ENCODE measurements around the gene SST. TPM values are rescaled to one million over a fixed set of nuclear protein-coding genes. Genes with fewer than 3 reads are reported as not detected.

SST gene
- total and polyA plus RNA-seq, 2 of the 8 experiments (the other 6 are each of a cell fraction or from before 2014, with no cell fraction given) = 0.50 TPM; not detected in 1

DNA sequence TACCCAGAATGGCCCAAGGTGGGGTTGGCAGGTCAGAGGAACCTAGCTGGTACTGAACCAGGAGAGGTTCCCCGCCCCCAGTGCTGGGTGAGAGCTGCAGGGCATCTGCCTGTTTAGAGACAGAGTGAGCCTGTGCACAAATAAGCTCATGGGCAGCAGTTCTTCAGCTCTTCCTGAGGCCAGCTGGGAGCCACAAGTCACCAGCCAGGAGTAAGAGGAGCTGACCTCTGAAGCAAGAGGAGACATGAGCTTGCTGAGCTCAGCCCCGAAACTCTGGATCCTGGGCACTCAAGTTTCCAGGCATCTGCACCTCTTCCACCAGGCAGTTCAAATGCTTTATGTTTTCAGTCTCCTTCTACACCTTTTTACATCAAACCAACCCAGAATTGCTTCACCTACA lies 30.1 kb upstream of the SST start:
- H2BK5ac ChIP-seq (ENCODE audit: low read depth, low read length) = no peak overlapping the region
- no peak overlapping the region for H3K18ac ChIP-seq (ENCODE audit: extremely low read depth, low read length)
- no peaks in the 10 kb centered on the region for H3K79me1 ChIP-seq (ENCODE audit: low read depth, low read length)
- no peak overlapping the region for H2BK15ac ChIP-seq (ENCODE audit: low read length)
- H2BK12ac ChIP-seq (ENCODE audit: low read depth, low read length) = no peak overlapping the region
- H4K91ac ChIP-seq (replicated peaks; ENCODE audit: insufficient read length, low read length) = no peak overlapping the region
- POLR2A ChIA-PET (ENCODE audit: partially characterized antibody) = no interaction called here
- no peak overlapping the region for H3K4me2 ChIP-seq (ENCODE audit: insufficient read depth in 1 of 2, low read depth in 2 of 2, low read length in 2 of 2)
- no peak overlapping the region for H2AK5ac ChIP-seq (ENCODE audit: low read depth, low read length)
- no peaks in the 10 kb centered on the region for H3K79me2 ChIP-seq (ENCODE audit: control insufficient read depth in 1 of 2, insufficient read depth in 2 of 2, low read length in 2 of 2)
- no peak overlapping the region for H3K4ac ChIP-seq (replicated peaks; ENCODE audit: insufficient read length, low read depth, low read length)
- no peak overlapping the region for H3K4me3 ChIP-seq (ENCODE audit: extremely low read depth in 1 of 4, insufficient read depth in 2 of 4, low read depth in 3 of 4, low read length in 4 of 4)
- no peak overlapping the region for H2BK120ac ChIP-seq (replicated peaks; ENCODE audit: low read depth, low read length)
- CTCF ChIA-PET (ENCODE audit: partially characterized antibody) = interaction anchor here (0.9 to 23.0 kb wide), 9 partner anchors 8 to 380 kb away, joined by 3 to 280 read pairs (median 6); no protein-coding TSS in a partner anchor
- H3K27ac ChIP-seq (ENCODE audit: low read depth, low read length) = no peak overlapping the region
- no peaks in the 10 kb centered on the region for H3K27me3 ChIP-seq (replicated peaks in 1 of 4; ENCODE audit: control insufficient read depth in 3 of 4, extremely low read depth in 1 of 4, insufficient read depth in 3 of 4, low read length in 3 of 4)
- 90% methylated on average over 2 of the region's 2 CpGs; no CpG with 5 or more reads in 1 of the 2 experiments for WGBS, 2 experiments (ENCODE audit: extremely low coverage in 1 of 2, insufficient coverage in 1 of 2, insufficient read length in 1 of 2, insufficient replicate concordance in 2 of 2, low coverage in 1 of 2, low lambda C conversion rate in 2 of 2, missing lambda C conversion rate in 1 of 2)
- H3K9ac ChIP-seq (replicated peaks in 1 of 4; ENCODE audit: extremely low read depth in 1 of 4, low read depth in 3 of 4, low read length in 3 of 4) = no peak overlapping the region
- no peaks in the 10 kb centered on the region for H3K36me3 ChIP-seq (ENCODE audit: control insufficient read depth in 2 of 4, insufficient read depth in 4 of 4, low read length in 3 of 4)
- DNase-seq (ENCODE audit: low read depth in 1 of 2, low spot score in 2 of 2) = no peak
- H3K14ac ChIP-seq (ENCODE audit: insufficient read length) = no peak overlapping the region
- H2BK20ac ChIP-seq (ENCODE audit: low read length) = no peak overlapping the region
- FAIRE-seq = no peak
- H3K4me1 ChIP-seq (replicated peaks in 1 of 4; ENCODE audit: control insufficient read depth in 3 of 4, insufficient read depth in 4 of 4, low read length in 3 of 4) = no peaks in the 10 kb centered on the region
- no peak overlapping the region for H2AFZ ChIP-seq (ENCODE audit: low read length)
- H3K56ac ChIP-seq (replicated peaks; ENCODE audit: insufficient read length, low read depth, low read length) = no peak overlapping the region
- no peaks in the 10 kb centered on the region for H4K20me1 ChIP-seq (replicated peaks in 1 of 2; ENCODE audit: control insufficient read depth in 1 of 2, insufficient read depth in 2 of 2, low read length in 2 of 2)
- no peaks in the 10 kb centered on the region for H3K23me2 ChIP-seq (ENCODE audit: low read depth, low read length)
- H3K23ac ChIP-seq (ENCODE audit: insufficient read length) = no peak overlapping the region
- H3K9me3 ChIP-seq (ENCODE audit: insufficient read depth in 2 of 2, low read depth in 1 of 2, low read length in 1 of 2) = no peaks in the 10 kb centered on the region
- H4K5ac ChIP-seq (ENCODE audit: insufficient read length, low read depth, low read length) = no peak overlapping the region
- no peak overlapping the region for H4K8ac ChIP-seq (ENCODE audit: extremely low read depth, insufficient read depth, low read length)
- TF ChIP-seq CREB1 (IDR thresholded peaks at IDR 0.05) = no peak
- TF ChIP-seq CTBP2 (IDR thresholded peaks at IDR 0.05; ENCODE audit: borderline replicate concordance, insufficient read depth, insufficient read length, low read length) = no peak
- TF ChIP-seq BCL11A (IDR thresholded peaks at IDR 0.05; ENCODE audit: low read depth in 2 of 2, low read length in 2 of 2) = no peak
- TF ChIP-seq EP300 (IDR thresholded peaks at IDR 0.05; ENCODE audit: borderline replicate concordance in 1 of 2, low read depth in 2 of 2, low read length in 2 of 2) = no peak
- TF ChIP-seq FOSL1 (IDR thresholded peaks at IDR 0.05; ENCODE audit: insufficient read depth, low read depth, low read length) = no peak
- TF ChIP-seq JUN (IDR thresholded peaks at IDR 0.05; ENCODE audit: low read depth, low read length) = no peak
- no peak for TF ChIP-seq RXRA (IDR thresholded peaks at IDR 0.05; ENCODE audit: insufficient read depth, low read depth, low read length)
- TF ChIP-seq JUND (IDR thresholded peaks at IDR 0.05; ENCODE audit: low read length) = no peak
- TF ChIP-seq NRF1 (IDR thresholded peaks at IDR 0.05; ENCODE audit: low read depth, low read length) = no peak
